ENCODE measurements around the gene MCTP1. TPM values are rescaled to one million over a fixed set of nuclear protein-coding genes. Genes with fewer than 3 reads are reported as not detected.

The MCTP1 gene
- total and polyA plus RNA-seq, 2 of the 8 experiments (the other 6 are each of a cell fraction or from before 2014, with no cell fraction given), result 0.56 to 3.4 TPM

DNA sequence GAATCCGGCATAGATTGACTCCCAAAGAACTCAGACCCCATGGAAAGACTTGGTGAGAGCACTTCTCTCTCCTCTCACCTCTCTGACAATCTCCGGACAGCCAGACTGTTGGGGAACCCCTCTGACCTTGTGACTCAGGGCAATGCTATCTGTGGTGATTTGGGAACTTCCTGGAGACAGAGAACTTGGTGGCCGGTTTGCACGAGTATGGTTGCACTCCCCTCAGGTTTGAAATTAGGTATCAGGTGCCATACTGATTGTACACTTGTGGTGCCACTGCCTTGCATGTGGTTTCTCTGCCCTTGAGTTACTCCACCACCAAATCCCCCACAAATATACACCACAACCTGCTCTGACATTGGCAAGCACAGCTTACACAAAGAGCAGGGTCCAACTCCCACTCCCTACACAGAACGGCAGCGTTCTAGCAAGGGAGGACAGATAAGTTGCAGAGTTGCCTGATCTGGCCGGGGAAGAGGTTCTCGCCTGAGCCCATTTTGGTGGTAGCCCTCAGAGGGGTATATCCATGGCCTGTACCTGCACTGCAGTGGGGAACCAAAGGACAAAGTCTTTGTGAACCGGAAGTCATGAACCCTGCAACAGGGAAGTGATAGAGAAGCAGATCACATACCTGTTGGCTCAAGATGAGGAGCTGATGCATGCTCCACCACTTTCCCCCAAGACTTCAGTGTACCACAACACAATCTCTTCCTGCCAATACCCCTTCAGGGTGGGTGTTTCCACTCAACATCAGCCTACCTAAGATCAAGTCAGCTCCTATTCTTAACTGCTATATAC lies 255.1 kb downstream of the MCTP1 start:
- no peaks in the 10 kb centered on the region for H3K79me1 ChIP-seq (ENCODE audit: low read depth, low read length)
- H4K5ac ChIP-seq (ENCODE audit: insufficient read length, low read depth, low read length), result no peak overlapping the region
- H3K27me3 ChIP-seq (replicated peaks in 1 of 4; ENCODE audit: control insufficient read depth in 3 of 4, extremely low read depth in 1 of 4, insufficient read depth in 3 of 4, low read length in 3 of 4), result no peaks in the 10 kb centered on the region
- H3K18ac ChIP-seq (ENCODE audit: extremely low read depth, low read length), result no peak overlapping the region
- no peak for FAIRE-seq
- H3K4me1 ChIP-seq (replicated peaks in 1 of 4; ENCODE audit: control insufficient read depth in 3 of 4, insufficient read depth in 4 of 4, low read length in 3 of 4), result peaks cover 0 to 4% (median under 1%) of the 10 kb centered on the region in 4 experiments; a peak in 1 of 7 replicates
- no peak overlapping the region for H4K8ac ChIP-seq (ENCODE audit: extremely low read depth, insufficient read depth, low read length)
- no peak for DNase-seq (ENCODE audit: low read depth in 1 of 2, low spot score in 2 of 2)
- no peaks in the 10 kb centered on the region for H3K36me3 ChIP-seq (ENCODE audit: control insufficient read depth in 2 of 4, insufficient read depth in 4 of 4, low read length in 3 of 4)
- no peak overlapping the region for H3K9ac ChIP-seq (replicated peaks in 1 of 4; ENCODE audit: extremely low read depth in 1 of 4, low read depth in 3 of 4, low read length in 3 of 4)
- H3K56ac ChIP-seq (replicated peaks; ENCODE audit: insufficient read length, low read depth, low read length), result no peak overlapping the region
- H2AFZ ChIP-seq (ENCODE audit: low read length), result no peak overlapping the region
- H3K14ac ChIP-seq (ENCODE audit: insufficient read length), result no peak overlapping the region
- no peak overlapping the region for H3K27ac ChIP-seq (ENCODE audit: low read depth, low read length)
- no peaks in the 10 kb centered on the region for H3K79me2 ChIP-seq (ENCODE audit: control insufficient read depth in 1 of 2, insufficient read depth in 2 of 2, low read length in 2 of 2)
- no peak overlapping the region for H3K4ac ChIP-seq (replicated peaks; ENCODE audit: insufficient read length, low read depth, low read length)
- no peak overlapping the region for H2BK15ac ChIP-seq (ENCODE audit: low read length)
- WGBS, 2 experiments (ENCODE audit: extremely low coverage in 1 of 2, insufficient coverage in 1 of 2, insufficient read length in 1 of 2, insufficient replicate concordance in 2 of 2, low coverage in 1 of 2, low lambda C conversion rate in 2 of 2, missing lambda C conversion rate in 1 of 2), result 92% methylated on average over 9 of the region's 9 CpGs; no CpG with 5 or more reads in 1 of the 2 experiments
- H3K4me2 ChIP-seq (ENCODE audit: insufficient read depth in 1 of 2, low read depth in 2 of 2, low read length in 2 of 2), result no peak overlapping the region
- H2BK120ac ChIP-seq (replicated peaks; ENCODE audit: low read depth, low read length), result no peak overlapping the region
- no peaks in the 10 kb centered on the region; the same call in 1 of the 2 replicates for H3K23me2 ChIP-seq (ENCODE audit: low read depth, low read length)
- H4K20me1 ChIP-seq (replicated peaks in 1 of 2; ENCODE audit: control insufficient read depth in 1 of 2, insufficient read depth in 2 of 2, low read length in 2 of 2), result no peaks in the 10 kb centered on the region
- no peak overlapping the region for H2BK5ac ChIP-seq (ENCODE audit: low read depth, low read length)
- H4K91ac ChIP-seq (replicated peaks; ENCODE audit: insufficient read length, low read length), result no peak overlapping the region
- no peak overlapping the region for H2BK12ac ChIP-seq (ENCODE audit: low read depth, low read length)
- H2AK5ac ChIP-seq (ENCODE audit: low read depth, low read length), result no peak overlapping the region
- H3K9me3 ChIP-seq (ENCODE audit: insufficient read depth in 2 of 2, low read depth in 1 of 2, low read length in 1 of 2), result no peaks in the 10 kb centered on the region
- POLR2A ChIA-PET (ENCODE audit: partially characterized antibody), result no interaction called here
- CTCF ChIA-PET (ENCODE audit: partially characterized antibody), result no interaction called here
- H3K4me3 ChIP-seq (ENCODE audit: extremely low read depth in 1 of 4, insufficient read depth in 2 of 4, low read depth in 3 of 4, low read length in 4 of 4), result no peak overlapping the region
- no peak overlapping the region for H3K23ac ChIP-seq (ENCODE audit: insufficient read length)
- H2BK20ac ChIP-seq (ENCODE audit: low read length), result no peak overlapping the region
- no peak for TF ChIP-seq CHD1 (IDR thresholded peaks at IDR 0.05; ENCODE audit: low read depth, low read length)
- TF ChIP-seq, protein P1, sequence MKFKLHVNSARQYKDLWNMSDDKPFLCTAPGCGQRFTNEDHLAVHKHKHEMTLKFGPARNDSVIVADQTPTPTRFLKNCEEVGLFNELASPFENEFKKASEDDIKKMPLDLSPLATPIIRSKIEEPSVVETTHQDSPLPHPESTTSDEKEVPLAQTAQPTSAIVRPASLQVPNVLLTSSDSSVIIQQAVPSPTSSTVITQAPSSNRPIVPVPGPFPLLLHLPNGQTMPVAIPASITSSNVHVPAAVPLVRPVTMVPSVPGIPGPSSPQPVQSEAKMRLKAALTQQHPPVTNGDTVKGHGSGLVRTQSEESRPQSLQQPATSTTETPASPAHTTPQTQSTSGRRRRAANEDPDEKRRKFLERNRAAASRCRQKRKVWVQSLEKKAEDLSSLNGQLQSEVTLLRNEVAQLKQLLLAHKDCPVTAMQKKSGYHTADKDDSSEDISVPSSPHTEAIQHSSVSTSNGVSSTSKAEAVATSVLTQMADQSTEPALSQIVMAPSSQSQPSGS (IDR thresholded peaks at IDR 0.05; ENCODE audit: low read length), result no peak
- no peak for TF ChIP-seq RBBP5 (IDR thresholded peaks at IDR 0.05; ENCODE audit: borderline replicate concordance, low read depth, low read length)
- no peak for TF ChIP-seq CTBP2 (IDR thresholded peaks at IDR 0.05; ENCODE audit: borderline replicate concordance, insufficient read depth, insufficient read length, low read length)
- TF ChIP-seq KDM4A (IDR thresholded peaks at IDR 0.05; ENCODE audit: low read depth, low read length, severe bottlenecking), result no peak
- no peak for TF ChIP-seq CBX8 (IDR thresholded peaks at IDR 0.05; ENCODE audit: borderline replicate concordance, low read depth, low read length)
- TF ChIP-seq, protein P2, sequence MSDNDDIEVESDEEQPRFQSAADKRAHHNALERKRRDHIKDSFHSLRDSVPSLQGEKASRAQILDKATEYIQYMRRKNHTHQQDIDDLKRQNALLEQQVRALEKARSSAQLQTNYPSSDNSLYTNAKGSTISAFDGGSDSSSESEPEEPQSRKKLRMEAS (IDR thresholded peaks at IDR 0.05), result no peak
- no peak for TF ChIP-seq TEAD4 (IDR thresholded peaks at IDR 0.05; ENCODE audit: low read depth, low read length)
- TF ChIP-seq BACH1 (IDR thresholded peaks at IDR 0.05; ENCODE audit: low read length), result no peak
- no peak for TF ChIP-seq FOSL1 (IDR thresholded peaks at IDR 0.05; ENCODE audit: insufficient read depth, low read depth, low read length)
- no peak for TF ChIP-seq GABPA (IDR thresholded peaks at IDR 0.05; ENCODE audit: borderline replicate concordance, insufficient read depth, low read length)

Data from H1 (cell line).